Activated CD4-positive, alpha-beta T cell treated with anti-CD3 and anti-CD28 coated beads, Interleukin-2, amount 50 U/mL, for 4 hours (primary cell): Measurements from ENCODE around the gene TMEM272.
A peak's percentile ranks its signal among the peaks of the same experiment; 100 is the strongest.

Experiments
- DNase-seq, 2 experiments: peaks; one replicate each; pipeline ENCODE4 v3.0.0-alpha.2; 2020

TMEM272 gene

DNA sequence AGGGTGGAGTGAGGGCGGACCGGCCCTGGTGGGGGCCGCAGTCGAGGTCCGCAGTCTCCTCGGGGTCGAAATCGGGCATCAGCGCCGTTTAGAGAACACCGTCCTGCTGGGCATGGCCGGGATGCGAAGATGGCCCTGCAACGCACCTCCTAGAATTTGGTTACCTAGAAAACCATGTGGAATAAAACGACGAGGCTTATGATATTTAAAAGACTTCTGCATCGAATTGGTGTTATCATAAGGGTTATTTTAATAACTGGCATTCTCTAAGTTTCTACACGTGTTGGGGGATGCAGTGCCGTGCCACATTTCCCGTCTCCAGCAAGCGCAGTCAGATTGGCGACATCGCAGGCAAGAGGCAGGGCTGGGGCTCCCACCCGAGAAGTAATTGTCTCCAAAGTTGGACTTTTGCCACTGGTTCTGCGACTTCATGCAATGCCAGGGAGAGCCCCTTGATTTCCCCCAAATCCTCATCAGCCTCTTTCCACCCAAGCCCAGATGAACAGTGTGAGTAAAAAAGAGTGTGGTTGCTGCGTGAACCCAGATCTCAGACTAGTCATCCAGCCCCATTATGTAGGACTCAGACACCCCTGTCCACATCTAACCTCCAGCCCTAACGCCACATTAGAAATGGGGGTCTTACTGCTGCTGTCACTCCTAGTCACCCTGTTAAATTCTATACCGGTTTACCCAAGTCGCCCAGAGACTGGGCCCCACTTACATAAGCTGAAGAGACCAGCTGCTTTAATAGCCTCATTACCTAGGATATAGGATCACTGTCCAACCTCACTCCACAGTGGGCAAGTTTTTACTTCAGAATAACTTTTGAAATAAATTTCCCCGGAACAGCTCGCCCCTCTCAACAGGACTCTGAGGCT, 40.4 kb downstream of the TMEM272 start:
- peak; percentile 39 to 41 for DNase-seq

DNA sequence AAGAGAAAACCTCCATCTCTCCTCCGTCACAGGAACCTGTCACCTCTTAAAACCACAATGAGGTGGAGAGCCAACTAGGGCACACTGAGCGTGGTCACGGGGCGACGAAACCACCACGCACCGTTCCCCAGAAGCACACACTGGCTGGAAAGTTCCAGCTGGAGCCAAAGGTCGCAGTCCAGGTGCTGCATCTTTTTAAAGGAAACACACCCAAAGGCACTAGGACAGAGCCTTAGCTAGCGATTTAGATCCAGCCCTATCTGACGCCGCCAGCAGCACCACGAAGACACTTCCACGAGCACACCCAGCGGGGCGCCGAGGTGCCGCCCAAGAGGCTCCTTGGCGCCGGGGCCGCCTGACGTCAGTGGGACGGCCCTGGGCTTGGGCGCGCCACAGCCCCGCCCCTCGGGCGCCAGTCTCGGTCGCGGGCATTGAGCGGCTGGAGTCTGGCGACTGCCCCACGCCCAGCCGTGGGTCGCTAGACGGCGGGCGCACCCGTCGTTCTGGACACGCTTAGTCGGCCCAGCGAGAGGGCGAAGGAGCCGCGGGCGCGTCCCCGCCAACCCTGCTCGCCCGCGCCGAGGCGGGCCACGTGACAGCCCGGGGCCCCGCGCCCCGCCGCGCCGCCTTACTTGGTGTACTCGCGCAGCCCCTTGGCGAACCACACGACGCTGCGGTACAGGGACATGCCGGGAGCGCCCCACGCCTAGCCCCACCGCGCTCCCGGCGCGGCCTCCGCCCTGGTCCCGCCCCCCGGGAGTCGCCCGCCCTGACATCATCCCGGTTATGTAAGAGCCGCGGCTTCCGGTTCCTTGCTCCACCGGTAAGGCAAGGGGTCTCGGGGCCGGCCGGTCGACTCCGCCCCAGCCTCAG, 41.3 kb downstream of the TMEM272 start, which contains the start of gene DHRS12:
TSS of gene DHRS12 (minus strand) at position 742 of the 873 bp plus-strand sequence. CDS start 4,504 bp downstream, outside the sequence.
- DNase-seq, result peak; percentile 78 to 82

DNA sequence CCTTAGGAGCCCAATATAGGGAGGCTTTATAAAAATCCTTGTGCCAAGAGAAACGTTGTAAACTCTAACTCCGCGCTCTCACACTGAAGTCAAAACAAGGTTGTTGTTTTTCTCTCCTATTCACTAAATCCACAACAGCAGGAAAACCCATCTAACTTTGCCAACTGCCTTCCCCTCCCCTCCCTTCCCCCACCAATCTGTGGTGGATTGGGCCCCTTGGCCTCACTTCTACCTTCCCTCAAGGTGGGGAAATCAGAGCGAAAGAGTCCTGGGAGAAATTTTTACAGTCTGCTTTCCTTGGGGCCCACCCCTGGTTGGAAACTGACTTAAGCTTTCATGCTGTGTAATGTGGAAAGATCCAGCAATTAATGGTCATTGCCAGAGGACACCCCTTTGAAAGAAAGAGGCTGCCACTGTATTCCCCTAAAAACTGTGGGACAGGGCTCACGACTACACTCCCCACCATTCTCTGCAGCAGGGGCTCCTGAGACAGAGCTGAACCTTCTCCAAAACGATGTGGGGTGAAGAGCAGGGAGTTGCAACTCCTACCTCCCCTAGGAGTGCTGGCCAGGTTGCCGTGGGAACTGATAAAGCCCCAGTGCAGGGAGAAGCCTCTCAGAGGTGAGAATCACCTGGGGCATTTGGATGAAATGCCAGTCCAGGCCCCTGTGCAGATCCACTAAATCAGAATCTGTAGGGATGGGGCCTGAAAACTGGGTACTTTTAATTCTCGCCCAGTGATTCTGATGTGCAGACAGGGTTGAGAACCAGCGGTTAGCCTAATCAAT, 42.2 kb downstream of the TMEM272 start:
- DNase-seq, result no peak

DNA sequence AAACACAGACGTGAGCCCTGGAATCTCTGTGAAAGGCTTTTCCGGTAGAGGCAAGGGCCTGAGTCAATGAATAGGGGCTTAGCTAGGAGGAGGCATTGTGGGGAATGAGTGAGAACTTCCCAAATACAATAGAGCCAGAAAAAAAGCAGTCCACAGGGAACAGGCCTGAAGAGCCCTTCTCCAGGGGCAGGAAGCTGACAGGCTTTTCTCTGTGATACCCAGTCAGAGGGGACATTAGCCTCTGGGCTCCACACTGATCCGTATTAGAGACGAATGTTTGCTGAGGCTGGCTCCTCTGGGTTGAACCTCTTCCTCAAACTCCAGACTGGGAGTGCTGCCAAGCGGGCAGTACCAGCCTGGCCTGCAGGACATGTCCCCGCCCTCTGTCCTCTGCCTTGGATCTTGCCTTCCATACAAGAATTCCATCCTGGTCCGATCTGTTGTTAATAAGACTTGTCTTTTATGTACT, 43.3 kb downstream of the TMEM272 start:
- no peak for DNase-seq

DNA sequence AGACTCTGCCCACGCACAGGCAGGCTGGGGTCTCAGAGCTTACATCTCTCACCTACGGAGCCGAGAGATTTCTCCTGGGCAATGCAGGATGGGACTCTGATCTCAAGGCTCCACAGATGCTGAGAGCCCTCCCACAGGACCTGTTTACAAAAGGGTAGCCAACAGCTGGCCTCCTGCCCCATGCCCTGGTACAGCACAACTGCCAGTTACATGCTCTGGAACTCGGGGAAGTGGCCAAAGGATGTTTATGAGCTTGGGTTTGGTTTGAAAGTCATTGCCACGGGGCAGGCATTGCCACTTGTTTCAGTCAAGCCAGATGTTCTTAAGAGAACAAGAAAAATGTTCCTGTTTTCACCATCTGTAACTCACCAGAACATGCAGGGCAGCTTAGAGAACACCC, 44.5 kb downstream of the TMEM272 start:
- no peak for DNase-seq

DNA sequence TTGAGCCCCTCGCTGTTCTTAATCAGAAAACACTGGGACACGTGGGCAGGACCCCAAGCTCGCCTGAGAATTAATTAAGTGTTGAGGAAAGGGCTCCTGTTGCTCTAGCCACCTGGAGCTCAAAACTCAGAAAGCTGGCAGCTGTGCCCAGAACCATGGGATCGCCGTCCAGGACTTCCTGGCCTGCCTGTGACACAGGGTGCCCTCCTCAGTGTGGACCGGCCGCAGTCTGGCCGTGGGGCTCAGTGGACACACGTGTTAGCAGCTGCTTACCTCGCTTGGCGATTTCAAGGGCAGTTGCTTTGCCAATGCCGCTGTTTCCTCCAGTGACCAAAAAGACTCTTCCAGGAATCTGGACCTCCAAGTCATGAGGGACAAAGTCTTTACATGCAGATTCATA, 45.7 kb downstream of the TMEM272 start:
- no peak for DNase-seq

DNA sequence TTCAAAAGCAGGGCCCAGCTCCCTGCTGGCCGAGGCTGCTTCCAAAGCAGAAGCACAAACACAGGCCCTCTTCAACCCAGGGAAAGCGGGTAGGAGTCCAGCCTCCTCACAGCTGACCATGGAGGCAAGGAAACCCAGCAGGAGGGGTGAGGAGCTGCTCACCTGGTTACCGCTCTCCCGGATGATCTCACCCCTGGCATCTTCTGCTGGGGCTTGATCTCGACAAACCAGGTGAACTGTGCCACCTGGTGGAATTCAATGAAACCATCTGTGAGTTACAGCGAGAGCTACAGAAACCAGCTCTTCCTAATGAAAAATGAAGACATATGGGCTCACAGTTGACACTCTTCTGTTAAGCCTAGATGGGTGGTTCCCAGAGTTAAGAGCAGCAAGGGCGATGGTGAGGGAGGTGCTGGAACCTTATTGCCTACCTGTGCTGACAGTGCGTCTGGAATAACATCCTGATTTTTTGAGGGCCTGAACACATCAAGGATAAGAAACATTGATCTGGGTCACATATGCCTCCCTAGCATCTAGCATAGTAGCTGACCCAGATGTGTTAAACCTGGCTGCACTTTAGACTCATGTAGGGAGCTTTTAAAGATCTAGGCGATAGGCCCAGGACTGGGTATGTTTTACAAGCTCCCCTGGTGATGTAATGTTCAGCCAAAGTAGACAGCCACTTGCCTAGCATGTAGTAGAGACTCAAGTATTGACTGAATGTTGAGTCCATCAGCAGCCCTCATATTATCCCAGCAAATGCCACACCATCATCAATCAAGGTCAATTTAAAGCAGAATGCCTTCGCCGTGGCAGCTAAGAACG, 47.1 kb downstream of the TMEM272 start:
- peak; percentile 60 to 62 for DNase-seq

DNA sequence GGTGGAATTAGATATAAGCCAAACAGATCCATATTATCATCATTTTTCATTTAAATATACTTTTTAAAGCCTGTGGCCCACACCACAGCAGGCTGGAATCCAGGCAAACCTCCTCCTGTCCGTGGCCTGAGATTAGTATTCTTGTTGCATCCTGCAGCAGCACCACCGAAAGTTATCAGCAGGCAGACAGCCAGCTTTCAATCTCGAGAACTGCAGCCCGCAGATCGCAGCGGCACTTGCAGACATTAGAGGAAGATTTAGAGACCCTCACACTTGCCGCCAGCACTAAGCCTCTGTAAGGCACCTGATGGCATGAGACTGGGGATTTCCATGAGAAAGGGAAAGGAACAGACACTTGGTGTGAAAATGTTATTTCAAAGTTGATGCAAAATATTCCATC, 48.4 kb downstream of the TMEM272 start:
- no peak for DNase-seq

DNA sequence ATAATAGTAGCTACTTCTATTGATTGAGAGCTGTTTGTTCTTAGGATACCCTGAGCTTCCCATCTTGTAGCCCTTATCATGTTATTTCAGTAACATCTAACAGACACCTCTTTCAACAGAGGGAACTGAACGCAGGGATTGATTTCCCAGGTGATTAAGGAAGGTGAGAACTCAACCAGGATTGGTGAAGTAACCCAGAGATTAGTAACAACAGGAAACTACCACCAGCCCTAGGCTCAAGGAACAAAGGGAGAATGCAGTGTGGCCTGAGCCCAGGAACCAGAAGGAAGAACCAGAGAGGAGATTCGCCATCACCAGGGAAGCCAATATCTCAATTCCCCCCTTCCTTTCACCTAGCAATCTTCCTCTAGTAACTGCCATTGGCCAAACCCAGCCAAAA, 49.6 kb downstream of the TMEM272 start:
- DNase-seq, result no peak

DNA sequence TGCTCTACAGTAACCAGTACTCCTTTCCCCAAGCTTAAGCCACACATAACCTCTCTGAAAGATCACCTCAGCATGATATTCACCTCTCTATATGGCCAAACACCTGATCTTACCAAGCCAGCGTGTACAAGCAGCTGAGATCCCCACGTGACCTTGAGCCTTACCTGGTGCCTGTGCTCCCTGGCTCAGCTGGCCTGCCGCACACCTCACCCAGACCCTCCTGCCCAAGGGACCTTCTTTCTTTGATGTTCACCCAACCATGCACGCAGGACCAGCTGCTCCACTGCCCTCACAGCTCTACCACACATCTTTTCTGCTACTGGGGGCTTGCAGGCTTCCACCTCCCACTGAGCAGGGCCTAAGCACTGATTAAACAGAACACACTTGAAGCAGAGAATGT, 50.0 kb downstream of the TMEM272 start:
- DNase-seq, result no peak

DNA sequence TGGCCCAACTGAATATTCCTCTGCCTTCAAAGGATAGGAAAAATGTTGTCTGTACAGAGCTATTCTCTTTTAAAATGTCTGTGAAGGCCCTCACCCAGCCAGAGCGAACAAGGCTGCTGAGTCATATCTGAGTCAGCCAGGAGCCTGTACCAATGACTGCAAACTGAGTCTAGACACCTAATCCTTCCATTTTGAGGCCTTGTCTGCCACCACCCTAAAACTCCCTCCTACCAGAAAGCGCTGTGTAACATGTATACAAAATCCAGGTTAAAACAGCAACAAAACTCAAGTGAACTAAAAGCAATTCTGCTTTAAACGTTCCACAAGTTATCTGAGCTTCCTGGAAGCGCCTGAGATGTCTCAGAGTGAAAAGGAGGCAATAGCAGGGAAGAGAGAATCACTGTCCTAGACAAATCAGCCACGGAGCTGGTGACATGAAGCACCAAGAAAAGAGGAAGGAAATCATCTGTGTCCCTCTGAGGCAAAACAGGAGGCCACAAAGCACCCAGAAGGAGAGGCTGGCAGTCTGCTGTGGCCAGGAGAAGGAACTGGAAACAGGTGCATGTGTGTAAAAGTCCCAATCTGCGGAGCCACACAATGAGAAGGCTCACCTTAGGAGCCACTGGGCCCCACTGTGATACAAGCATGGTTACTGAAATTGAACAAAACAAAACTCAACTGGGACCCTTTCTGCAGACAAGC, 51.3 kb downstream of the TMEM272 start:
- peak; percentile 40 to 56 for DNase-seq

DNA sequence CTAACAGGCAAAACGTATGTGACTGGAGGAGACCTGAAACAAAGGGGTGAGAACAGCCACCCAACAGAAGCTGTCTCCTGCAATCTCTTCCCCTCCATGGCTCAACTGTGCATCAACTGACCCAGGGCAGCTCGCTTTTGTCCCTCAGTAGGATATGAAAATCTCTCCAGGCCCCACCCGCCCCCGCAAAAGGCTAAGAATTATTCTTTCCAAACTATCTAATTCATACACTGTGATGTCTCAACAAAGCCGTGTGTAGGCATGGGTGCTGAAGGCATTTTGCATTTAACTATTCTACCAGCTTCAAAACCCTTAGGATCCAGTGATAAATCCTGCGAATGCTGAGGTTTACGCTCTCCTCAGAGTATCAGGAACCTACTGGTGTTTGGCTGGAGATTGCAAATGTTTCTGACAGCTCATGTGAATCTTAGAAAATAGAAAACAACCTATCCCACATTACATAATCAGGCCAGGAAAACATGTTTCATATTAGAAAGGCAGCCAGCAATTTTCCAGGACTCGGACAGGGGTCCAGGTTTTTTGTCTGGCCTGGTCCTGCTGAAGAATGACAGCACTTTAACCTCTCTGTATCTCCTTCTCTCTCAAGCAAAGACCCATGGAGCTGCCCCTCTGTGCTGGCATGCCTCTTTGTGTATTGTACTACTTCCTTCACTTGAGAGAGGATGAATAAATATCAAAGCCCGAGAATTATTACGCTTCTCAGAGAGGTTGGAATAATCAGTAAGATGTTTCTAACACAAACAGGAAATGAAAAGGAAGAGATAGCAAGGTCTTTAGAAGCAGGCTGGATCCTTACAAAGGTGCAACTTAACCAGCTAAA, 58.3 kb downstream of the TMEM272 start:
- DNase-seq, result no peak

DNA sequence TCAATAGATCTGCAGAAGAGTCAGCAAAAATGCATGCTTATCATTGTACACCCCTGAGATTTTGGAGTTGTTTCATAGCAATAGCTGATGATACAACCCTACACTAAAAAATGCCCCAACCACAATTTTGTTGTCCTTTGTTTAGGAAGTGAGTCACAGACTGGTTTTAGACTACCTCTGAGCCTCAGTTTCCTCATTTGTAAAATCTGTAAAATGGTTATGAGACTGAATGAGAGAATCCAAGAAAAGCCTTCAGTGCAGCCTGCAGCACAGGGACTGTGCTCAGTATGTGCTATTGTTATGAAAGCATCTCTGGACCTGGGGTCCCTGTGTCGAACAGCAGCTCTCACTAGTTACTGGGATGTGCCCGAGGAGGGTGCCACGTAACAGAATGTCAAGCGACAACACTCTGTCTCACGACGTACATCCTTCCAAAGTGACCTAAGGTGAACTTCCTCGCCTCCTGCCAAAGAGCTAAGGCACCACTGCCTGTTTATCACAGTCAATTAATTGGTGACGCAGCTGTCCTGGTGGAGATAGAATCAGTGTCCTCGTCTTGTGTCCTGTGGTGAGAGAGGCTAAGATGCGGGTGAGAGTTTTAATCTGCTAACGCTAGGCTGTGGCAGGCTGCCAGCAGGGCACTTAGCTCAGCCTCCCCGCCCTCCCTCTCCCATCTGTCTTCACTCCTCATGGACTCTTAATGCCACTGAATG, 59.1 kb downstream of the TMEM272 start:
- no peak for DNase-seq

DNA sequence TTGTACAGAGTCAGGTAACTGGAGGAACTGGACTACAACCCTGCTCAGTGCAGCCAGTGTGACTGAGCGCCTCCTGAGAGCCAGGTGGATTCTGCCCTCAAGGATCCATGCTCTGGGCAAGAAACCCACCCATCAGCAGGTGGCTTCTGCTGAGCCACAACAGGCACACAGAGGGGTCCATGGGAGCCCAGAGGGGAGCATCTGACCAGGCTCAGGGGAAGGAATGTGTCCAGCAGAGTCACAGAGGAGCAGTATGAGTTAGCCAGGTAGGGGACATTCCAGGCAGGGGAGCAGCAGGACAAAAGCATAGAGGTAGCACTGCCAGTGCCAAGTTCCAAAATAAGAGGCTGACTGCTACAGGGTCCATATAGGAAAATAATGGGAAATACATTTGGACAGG, 60.9 kb downstream of the TMEM272 start:
- no peak for DNase-seq

DNA sequence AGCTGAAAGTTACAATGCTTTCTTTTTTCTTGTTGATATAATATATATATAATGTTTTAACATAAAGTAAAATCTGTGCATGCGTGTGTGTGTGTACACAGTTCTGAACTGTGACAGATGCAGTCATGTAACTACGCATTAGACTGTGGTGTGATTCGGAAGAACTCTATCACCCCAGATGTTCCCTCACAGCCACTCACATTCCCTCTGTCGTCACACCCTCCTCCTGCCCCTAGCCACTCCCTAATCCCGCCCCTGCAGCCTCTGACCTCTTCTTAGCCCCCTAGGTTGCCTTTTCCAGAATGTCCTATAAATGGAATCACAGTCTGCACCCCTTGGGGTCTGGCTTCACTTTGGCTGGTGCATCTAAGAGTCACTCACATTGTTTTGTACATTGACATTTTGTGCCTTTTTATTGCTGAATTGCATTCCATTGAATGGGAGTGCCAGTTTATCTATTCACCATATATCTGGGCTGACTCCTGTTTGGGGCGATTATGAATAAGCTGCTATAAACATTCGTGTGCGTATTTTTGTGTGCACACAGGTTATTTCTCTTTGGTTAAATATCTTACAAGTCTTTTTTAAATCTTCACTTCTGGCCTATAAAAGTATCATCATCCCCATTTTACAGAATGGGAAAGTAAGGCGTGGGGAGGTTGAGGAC, 61.4 kb downstream of the TMEM272 start:
- no peak for DNase-seq

DNA sequence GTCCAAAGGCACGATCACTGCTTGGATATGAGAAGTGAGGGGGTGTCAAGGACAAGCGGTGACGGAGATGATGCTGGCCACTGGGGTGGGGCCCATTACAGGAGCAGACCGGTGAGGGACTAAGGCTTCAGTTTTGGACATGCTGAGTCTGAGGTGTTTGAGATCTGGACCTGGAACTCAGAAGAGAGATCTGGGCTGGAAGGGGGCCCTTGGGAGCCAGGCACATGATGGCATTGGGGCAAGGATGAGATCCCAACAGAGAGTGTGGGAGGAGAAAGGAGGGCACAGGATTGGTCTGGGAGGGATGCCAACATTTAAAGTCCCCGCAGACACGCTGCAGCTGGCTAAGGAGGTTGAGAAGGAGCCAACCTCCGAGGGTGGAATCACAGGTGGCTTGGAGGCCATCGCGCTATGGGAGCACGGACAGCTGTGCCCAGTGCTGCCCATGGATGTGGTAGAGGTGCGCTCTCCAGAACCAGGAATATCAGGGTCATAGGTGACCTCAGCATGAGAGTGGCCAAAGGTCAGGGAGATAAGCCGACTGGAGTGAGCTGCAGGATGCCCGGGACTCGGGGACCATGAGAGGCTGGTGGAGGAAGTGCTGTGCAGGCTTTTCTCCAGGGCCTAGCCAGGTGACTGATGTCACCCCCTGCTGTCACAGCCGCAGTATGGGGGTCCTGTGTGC, 62.8 kb downstream of the TMEM272 start:
- DNase-seq, result no peak

DNA sequence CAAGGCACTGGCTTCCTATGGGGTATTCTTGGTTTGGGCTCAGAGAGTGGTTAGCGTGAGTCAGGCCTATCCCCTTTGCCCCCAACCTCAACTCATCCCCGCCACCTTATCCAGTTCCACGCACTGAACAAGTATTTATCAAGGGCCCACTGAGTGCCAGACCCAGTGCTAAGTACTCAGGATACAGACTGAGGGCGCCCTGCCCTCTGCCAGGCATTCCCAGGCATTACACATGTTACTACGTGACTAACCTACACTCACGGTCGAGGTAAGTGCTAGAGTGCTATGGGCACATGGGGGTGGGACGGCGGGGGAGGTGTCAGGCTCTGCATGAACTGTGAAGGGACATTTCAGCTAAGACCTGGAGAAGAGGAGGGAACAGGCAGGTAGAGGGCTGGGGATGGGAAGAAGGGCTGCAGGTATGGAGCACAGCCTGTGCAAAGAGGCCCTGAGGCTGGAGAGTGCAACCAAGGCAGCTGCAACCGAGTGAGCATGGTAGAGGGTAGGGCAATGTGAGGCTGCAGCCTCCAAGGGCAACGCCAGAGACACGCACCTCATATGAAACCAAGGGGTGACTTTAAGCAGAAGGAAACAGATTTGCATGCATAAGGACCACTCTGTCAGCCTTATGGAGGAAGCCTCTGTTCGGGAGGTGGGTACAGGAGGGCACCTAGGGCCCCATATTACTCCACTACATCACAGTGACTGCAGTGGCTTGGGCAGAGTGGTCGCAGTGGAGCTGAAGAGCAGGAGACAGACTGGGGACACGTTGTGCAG, 63.5 kb downstream of the TMEM272 start:
- no peak for DNase-seq

DNA sequence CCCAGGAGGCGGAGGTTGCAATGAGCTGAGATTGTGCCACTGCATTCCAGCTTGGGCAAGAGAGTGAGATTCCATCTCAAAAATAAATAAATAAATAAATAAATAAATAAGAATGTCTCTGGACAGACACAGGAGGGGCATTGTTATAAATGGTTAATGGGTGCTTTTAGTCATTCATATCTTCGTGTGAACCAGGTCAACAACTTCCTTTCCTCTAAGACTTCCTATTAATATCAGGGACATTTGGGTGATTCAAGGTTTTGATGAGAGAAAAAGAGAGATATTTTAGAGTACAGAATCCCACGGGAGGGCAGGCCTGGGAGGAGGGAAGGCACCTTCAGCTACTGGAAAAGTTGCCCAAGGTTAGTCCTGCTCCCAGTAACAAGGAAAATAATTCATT, 64.9 kb downstream of the TMEM272 start:
- no peak for DNase-seq
